ENCODE measurements around the gene PANK3. TPM values are rescaled to one million over a fixed set of nuclear protein-coding genes. Genes with fewer than 3 reads are reported as not detected.
"Not testable (repeated sequence)": the region's sequence is repeated elsewhere in the genome, so short reads cannot be mapped to it uniquely, and the experiment has no call there.

PANK3 gene
- total RNA-seq, 1 donor, result 71.7 TPM

GRCh38 chr5:168575391-168576372 is 3.5 kb downstream of the PANK3 start:
- no peak for DNase-seq (ENCODE audit: low read depth)
- no peak overlapping the region for H3K4me3 ChIP-seq (ENCODE audit: low read depth, low read length)
- TF ChIP-seq CTCF (IDR thresholded peaks at IDR 0.05; ENCODE audit: insufficient read depth, low read depth, low read length), result no peak

GRCh38 chr5:168574156-168574555 is 5.0 kb downstream of the PANK3 start:
- DNase-seq (ENCODE audit: low read depth); H3K4me3 ChIP-seq (ENCODE audit: low read depth, low read length): not testable (repeated sequence)

- not testable (repeated sequence) for H3K4me3 ChIP-seq (ENCODE audit: low read depth, low read length); DNase-seq (ENCODE audit: low read depth)
Observed at GRCh38 chr5:168573663-168574062, 5.5 kb downstream of the PANK3 start.

GRCh38 chr5:168570490-168571328 is 8.5 kb downstream of the PANK3 start:
- no peak for TF ChIP-seq CTCF (IDR thresholded peaks at IDR 0.05; ENCODE audit: insufficient read depth, low read depth, low read length)
- H3K4me3 ChIP-seq (ENCODE audit: low read depth, low read length), result no peak overlapping the region
- no peak for DNase-seq (ENCODE audit: low read depth)

- no peak for DNase-seq (ENCODE audit: low read depth)
- H3K4me3 ChIP-seq (ENCODE audit: low read depth, low read length), result no peak overlapping the region
- no peak for TF ChIP-seq CTCF (IDR thresholded peaks at IDR 0.05; ENCODE audit: insufficient read depth, low read depth, low read length)
Observed at GRCh38 chr5:168568738-168569137, 10.4 kb downstream of the PANK3 start.

- no peak overlapping the region for H3K4me3 ChIP-seq (ENCODE audit: low read depth, low read length)
- no peak for TF ChIP-seq CTCF (IDR thresholded peaks at IDR 0.05; ENCODE audit: insufficient read depth, low read depth, low read length)
- no peak for DNase-seq (ENCODE audit: low read depth)
Observed at GRCh38 chr5:168563959-168564358, 15.2 kb downstream of the PANK3 start.

- H3K4me3 ChIP-seq (ENCODE audit: low read depth, low read length), result no peak overlapping the region
- no peak for DNase-seq (ENCODE audit: low read depth)
- no peak for TF ChIP-seq CTCF (IDR thresholded peaks at IDR 0.05; ENCODE audit: insufficient read depth, low read depth, low read length)
Observed at GRCh38 chr5:168562279-168562678, 16.9 kb downstream of the PANK3 start.
